SK-N-SH treated with all-trans-retinoic acid at 6 μM for 48 hours (cell line): ENCODE data around the gene STXBP1.
"Not testable (repeated sequence)": the region's sequence is repeated elsewhere in the genome, so short reads cannot be mapped to it uniquely, and the experiment has no call there.

Source experiments
- ATAC-seq: fragments of 200-7000 bp; cut with Tn5 transposase; 3 replicates; pipeline ENCODE4 v1.9.1; 2020; ENCODE audit warnings: mild to moderate bottlenecking, moderate library complexity
- ESRRG ChIP-seq: fragments of 250-450 bp; sonication (Bioruptor Pico); IDR thresholded peaks from 2 replicates; pipeline ENCODE4 v1.6.1; 2021; ENCODE audit warnings: mild to moderate bottlenecking
- GLIS3 ChIP-seq: fragments of 250-450 bp; sonication (Bioruptor Pico); IDR thresholded peaks from 2 replicates; pipeline ENCODE4 v1.5.0; 2020; ENCODE audit warnings: mild to moderate bottlenecking, moderate library complexity
- ISL1 ChIP-seq: fragments of 250-450 bp; sonication (Bioruptor Pico); IDR thresholded peaks from 2 replicates; pipeline ENCODE4 v2.1.2; 2022; ENCODE audit warnings: mild to moderate bottlenecking, moderate library complexity
- OSR1 ChIP-seq: fragments of 250-450 bp; sonication (Bioruptor Pico); IDR thresholded peaks from 2 replicates; pipeline ENCODE4 v1.8.0; 2022; ENCODE audit warnings: moderate library complexity, mild to moderate bottlenecking, inconsistent platforms
- POU6F1 ChIP-seq: fragments of 250-450 bp; sonication (Bioruptor Pico); IDR thresholded peaks from 2 replicates; pipeline ENCODE4 v1.8.0; 2021; ENCODE audit warnings: low read depth, mild to moderate bottlenecking, moderate library complexity, borderline replicate concordance
- PPARA ChIP-seq: fragments of 250-450 bp; sonication (Bioruptor Pico); IDR thresholded peaks from 2 replicates; pipeline ENCODE4 v1.5.0; 2020; ENCODE audit warnings: mild to moderate bottlenecking, borderline replicate concordance
- RARB ChIP-seq: fragments of 250-450 bp; sonication (Bioruptor Pico); IDR thresholded peaks from 2 replicates; pipeline ENCODE4 v1.8.0; 2021; ENCODE audit warnings: mild to moderate bottlenecking, moderate library complexity
- SNAI2 ChIP-seq: fragments of 250-450 bp; sonication (Bioruptor Pico); IDR thresholded peaks from 2 replicates; pipeline ENCODE4 v1.5.0; 2020; ENCODE audit warnings: mild to moderate bottlenecking, moderate library complexity
- TOX ChIP-seq: fragments of 250-450 bp; sonication (Bioruptor Pico); IDR thresholded peaks from 2 replicates; pipeline ENCODE4 v1.8.0; 2021; ENCODE audit warnings: mild to moderate bottlenecking, moderate library complexity, borderline replicate concordance
- ZC3H10 ChIP-seq: fragments of 250-450 bp; sonication (Bioruptor Pico); IDR thresholded peaks from 2 replicates; pipeline ENCODE4 v1.5.1; 2021; ENCODE audit warnings: mild to moderate bottlenecking, moderate library complexity
- ZFP30 ChIP-seq: fragments of 450-650 bp; formaldehyde crosslinking; IDR thresholded peaks from 2 replicates; pipeline ENCODE4 v1.5.0; 2022; ENCODE audit warnings: mild to moderate bottlenecking, moderate library complexity
- ZNF565 ChIP-seq: fragments of 450-650 bp; formaldehyde crosslinking; conservative IDR thresholded peaks from 2 replicates; pipeline ENCODE4 v1.5.0; 2020; ENCODE audit warnings: low read depth, mild to moderate bottlenecking, moderate library complexity
- ZNF8 ChIP-seq: fragments of 450-650 bp; formaldehyde crosslinking; IDR thresholded peaks from 2 replicates; pipeline ENCODE4 v1.5.0; 2020; ENCODE audit warnings: mild to moderate bottlenecking, moderate library complexity
- TF ChIP-seq, protein P1 (sequence below): fragments of 250-450 bp; sonication (Bioruptor Pico); IDR thresholded peaks from 2 replicates; pipeline ENCODE4 v1.5.1; 2020; ENCODE audit warnings: low read depth, mild to moderate bottlenecking, moderate library complexity
- TF ChIP-seq, protein P2 (sequence below): fragments of 250-450 bp; sonication (Bioruptor Pico); IDR thresholded peaks from 2 replicates; pipeline ENCODE4 v1.8.0; 2020; ENCODE audit warnings: mild to moderate bottlenecking, moderate library complexity, borderline replicate concordance
- TF ChIP-seq, protein P3 (sequence below): fragments of 250-450 bp; sonication (Bioruptor Pico); IDR thresholded peaks from 2 replicates; pipeline ENCODE4 v1.5.1; 2021; ENCODE audit warnings: mild to moderate bottlenecking, moderate library complexity

Gene STXBP1

DNA sequence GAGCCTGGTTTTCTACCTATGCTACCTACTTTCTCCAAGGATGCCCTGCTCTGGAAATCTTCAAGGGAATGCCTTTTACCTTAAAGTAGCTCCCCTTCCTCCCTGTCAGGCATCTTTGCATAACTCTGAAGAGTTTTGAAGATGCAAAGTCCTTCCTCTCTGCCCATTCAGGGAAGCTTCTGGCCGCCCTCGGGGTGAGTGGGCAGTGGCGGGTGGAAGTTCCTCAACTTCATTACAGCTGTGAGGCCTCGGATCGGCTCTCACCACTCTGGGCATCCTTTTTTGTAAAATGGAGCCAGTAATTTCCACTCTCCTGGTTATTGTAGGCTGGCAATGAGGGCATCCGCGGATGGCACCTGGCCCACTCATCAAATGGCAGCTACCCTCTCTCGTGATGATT lies 31.7 kb upstream of the STXBP1 start:
- TF ChIP-seq GLIS3 (CRISPR knock-in tag) (no peak), OSR1 (CRISPR knock-in tag) (no peak), POU6F1 (CRISPR knock-in tag) (no peak), PPARA (no peak), ISL1 (CRISPR knock-in tag) (no peak), TOX (no peak), ZNF565 (CRISPR knock-in tag) (no peak), ZC3H10 (CRISPR knock-in tag) (no peak), RARB (CRISPR knock-in tag) (no peak), ZNF8 (CRISPR knock-in tag) (no peak), ESRRG (no peak)
- TF ChIP-seq, protein P1, sequence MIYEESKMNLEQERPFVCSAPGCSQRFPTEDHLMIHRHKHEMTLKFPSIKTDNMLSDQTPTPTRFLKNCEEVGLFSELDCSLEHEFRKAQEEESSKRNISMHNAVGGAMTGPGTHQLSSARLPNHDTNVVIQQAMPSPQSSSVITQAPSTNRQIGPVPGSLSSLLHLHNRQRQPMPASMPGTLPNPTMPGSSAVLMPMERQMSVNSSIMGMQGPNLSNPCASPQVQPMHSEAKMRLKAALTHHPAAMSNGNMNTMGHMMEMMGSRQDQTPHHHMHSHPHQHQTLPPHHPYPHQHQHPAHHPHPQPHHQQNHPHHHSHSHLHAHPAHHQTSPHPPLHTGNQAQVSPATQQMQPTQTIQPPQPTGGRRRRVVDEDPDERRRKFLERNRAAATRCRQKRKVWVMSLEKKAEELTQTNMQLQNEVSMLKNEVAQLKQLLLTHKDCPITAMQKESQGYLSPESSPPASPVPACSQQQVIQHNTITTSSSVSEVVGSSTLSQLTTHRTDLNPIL (CRISPR knock-in tag) = no peak
- TF ChIP-seq, protein P2, sequence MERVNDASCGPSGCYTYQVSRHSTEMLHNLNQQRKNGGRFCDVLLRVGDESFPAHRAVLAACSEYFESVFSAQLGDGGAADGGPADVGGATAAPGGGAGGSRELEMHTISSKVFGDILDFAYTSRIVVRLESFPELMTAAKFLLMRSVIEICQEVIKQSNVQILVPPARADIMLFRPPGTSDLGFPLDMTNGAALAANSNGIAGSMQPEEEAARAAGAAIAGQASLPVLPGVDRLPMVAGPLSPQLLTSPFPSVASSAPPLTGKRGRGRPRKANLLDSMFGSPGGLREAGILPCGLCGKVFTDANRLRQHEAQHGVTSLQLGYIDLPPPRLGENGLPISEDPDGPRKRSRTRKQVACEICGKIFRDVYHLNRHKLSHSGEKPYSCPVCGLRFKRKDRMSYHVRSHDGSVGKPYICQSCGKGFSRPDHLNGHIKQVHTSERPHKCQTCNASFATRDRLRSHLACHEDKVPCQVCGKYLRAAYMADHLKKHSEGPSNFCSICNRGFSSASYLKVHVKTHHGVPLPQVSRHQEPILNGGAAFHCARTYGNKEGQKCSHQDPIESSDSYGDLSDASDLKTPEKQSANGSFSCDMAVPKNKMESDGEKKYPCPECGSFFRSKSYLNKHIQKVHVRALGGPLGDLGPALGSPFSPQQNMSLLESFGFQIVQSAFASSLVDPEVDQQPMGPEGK (CRISPR knock-in tag) = no peak
- TF ChIP-seq, protein P3, sequence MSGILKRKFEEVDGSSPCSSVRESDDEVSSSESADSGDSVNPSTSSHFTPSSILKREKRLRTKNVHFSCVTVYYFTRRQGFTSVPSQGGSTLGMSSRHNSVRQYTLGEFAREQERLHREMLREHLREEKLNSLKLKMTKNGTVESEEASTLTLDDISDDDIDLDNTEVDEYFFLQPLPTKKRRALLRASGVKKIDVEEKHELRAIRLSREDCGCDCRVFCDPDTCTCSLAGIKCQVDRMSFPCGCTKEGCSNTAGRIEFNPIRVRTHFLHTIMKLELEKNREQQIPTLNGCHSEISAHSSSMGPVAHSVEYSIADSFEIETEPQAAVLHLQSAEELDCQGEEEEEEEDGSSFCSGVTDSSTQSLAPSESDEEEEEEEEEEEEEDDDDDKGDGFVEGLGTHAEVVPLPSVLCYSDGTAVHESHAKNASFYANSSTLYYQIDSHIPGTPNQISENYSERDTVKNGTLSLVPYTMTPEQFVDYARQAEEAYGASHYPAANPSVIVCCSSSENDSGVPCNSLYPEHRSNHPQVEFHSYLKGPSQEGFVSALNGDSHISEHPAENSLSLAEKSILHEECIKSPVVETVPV (CRISPR knock-in tag) = no peak
- TF ChIP-seq, all 23 proteins: peak for 0
- no peak for ATAC-seq

DNA sequence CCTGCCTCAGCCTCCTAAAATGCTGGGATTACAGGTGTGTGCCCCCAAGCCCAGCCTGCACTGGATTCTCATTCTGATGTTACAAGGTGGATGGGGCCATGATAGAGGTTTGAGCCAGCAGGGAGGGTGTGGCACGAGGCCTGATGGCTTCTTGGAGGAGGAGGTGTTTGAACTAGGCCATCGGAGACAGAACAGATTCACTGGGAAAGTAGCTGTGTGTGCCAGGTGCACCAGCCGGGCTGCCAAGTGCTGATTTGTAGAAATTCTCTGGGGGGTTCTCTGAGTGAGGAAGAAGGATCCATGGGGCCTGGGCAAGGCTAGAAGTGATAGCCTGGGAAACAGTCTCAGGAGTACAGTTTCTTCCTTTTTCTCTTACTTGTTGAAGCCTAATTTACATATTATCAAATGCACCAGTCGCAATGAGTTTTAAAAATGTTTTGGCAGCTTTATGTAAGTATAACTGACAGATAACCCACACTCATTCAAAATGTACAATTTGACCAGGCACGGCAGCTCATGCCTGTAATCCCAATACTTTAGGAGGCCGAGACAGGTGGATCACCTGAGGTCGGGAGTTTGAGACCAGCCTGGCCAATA lies 31.1 kb upstream of the STXBP1 start:
- no peak for TF ChIP-seq RARB (CRISPR knock-in tag)
- TF ChIP-seq, protein P2 (CRISPR knock-in tag) = no peak
- TF ChIP-seq, protein P1 (CRISPR knock-in tag) = no peak
- ATAC-seq = no peak

DNA sequence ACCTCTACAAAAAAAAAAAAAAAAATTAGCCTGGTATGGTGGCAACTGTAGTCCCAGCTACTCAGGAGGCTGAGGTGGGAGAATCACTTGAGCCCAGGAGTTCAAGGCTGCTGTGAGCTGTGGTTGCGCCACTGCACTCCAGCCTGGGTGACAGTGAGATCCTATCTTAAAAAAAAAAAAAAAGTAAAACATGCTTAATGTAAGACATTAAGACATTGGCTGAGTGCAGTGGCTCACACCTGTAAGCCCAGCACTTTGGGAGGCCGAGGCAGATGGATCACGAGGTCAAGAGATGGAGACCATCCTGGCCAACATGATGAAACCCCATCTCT lies 27.6 kb upstream of the STXBP1 start:
- not testable (repeated sequence) for ATAC-seq

DNA sequence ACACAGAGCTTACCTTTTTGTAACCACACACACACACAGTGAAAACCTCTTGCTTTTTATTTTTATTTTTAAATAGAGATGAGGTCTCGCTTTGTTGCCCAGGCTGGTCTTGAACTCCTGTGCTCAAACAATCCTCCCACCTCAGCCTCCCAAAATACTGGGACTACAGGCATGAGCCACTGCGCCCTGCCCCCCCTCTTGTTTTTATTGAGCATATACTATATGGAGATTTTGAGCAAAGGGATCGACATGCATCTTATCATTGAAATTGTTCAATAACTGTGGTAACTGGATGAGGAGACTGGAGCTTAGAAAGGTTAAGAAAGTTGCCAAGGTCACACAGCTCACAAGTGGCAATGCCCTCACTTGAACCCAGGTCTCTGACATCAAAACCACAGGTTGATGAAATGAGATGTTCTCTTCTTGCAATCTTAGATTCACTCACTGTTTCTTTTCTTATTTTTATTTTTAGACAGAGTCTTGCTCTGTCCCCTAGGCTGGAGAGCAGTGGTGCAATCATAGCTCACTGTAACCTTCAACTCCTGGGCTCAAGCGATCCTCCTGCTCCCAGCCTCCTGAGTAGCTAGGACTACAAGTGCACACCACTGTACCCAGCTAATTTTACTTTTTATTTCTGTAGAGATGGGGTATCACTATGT lies 26.8 kb upstream of the STXBP1 start:
- TF ChIP-seq ZFP30 (no peak), GLIS3 (CRISPR knock-in tag) (no peak), PPARA (no peak), SNAI2 (CRISPR knock-in tag) (no peak), ZNF8 (CRISPR knock-in tag) (no peak)
- TF ChIP-seq, protein P3 (CRISPR knock-in tag) = no peak
- TF ChIP-seq, protein P1 (CRISPR knock-in tag) = no peak
- no peak for ATAC-seq
